GM19463 (cell line): ENCODE results near the gene ZNF557.

Experiments
- ATAC-seq: cut with Tn5 transposase; IDR thresholded peaks from one replicate; pipeline ENCODE4 v1.9.1; 2021; ENCODE audit warnings: mild to moderate bottlenecking, moderate library complexity; ENCODE audit not compliant: unreplicated experiment

The ZNF557 gene

GRCh38 chr19:7124782-7125181 lies 55.3 kb downstream of the ZNF557 start:
- no peak for ATAC-seq

- ATAC-seq, result no peak
Measured at GRCh38 chr19:7125221-7125620, 55.7 kb downstream of the ZNF557 start.

GRCh38 chr19:7126132-7126531 lies 56.6 kb downstream of the ZNF557 start:
- ATAC-seq, result no peak

GRCh38 chr19:7130043-7130442 lies 60.5 kb downstream of the ZNF557 start:
- no peak for ATAC-seq

GRCh38 chr19:7132054-7132453 lies 62.6 kb downstream of the ZNF557 start:
- no peak for ATAC-seq

- ATAC-seq, result no peak
Measured at GRCh38 chr19:7137120-7137519, 67.6 kb downstream of the ZNF557 start.
